HEK293 (cell line): ENCODE results near the gene NFATC1.

ENCODE experiments used
- CTCF ChIA-PET: fragments of 350-600 bp; formaldehyde crosslinking; extraction: SDS; loops from one replicate; lab custom pipeline; 2021; ENCODE audit warnings: antibody characterized with exemption; lab: Yijun Ruan, JAX
- POLR2A ChIA-PET: fragments of 300-600 bp; formaldehyde crosslinking; extraction: SDS; loops from one replicate; lab custom pipeline; 2020; ENCODE audit warnings: antibody characterized with exemption, inconsistent platforms; lab: Yijun Ruan, JAX
- H3K27ac ChIP-seq: fragments of 200-500 bp; sonication (Bioruptor generic); 2 replicates; pipeline ENCODE4 v1.5.1; 2014; ENCODE audit warnings: low read depth, low read length, control low read depth, inconsistent platforms; ENCODE audit errors: extremely low read depth
- H3K36me3 ChIP-seq, 2 experiments: fragments of 200-500 bp in 1 of 2; sonication (Bioruptor generic) in 1 of 2; 1 replicate in 1 of 2; 2 replicates in 1 of 2; pipeline ENCODE4 v1.5.1; 2014 to 2017; ENCODE audit warnings: inconsistent platforms in 2 of 2, low read length in 2 of 2; ENCODE audit not compliant: control insufficient read depth in 2 of 2, insufficient read depth in 1 of 2
- H3K4me1 ChIP-seq: fragments of 200-500 bp; sonication (Bioruptor generic); 2 replicates; pipeline ENCODE4 v1.5.1; 2014; ENCODE audit warnings: mild to moderate bottlenecking, low read length, inconsistent platforms; ENCODE audit not compliant: control insufficient read depth, insufficient read depth
- H3K4me3 ChIP-seq: 2 replicates; pipeline ENCODE4 v1.5.1; 2011; ENCODE audit warnings: low read depth, mild to moderate bottlenecking, control low read depth, low read length, moderate library complexity
- H3K9me3 ChIP-seq: fragments of 200-500 bp; sonication (Bioruptor generic); 2 replicates; pipeline ENCODE4 v1.5.1; 2014; ENCODE audit warnings: low read depth, low read length, inconsistent platforms; ENCODE audit not compliant: control insufficient read depth, insufficient read depth
- CTCF ChIP-seq: fragments of 450-650 bp; formaldehyde crosslinking; IDR thresholded peaks from 2 replicates; pipeline ENCODE4 v1.5.1; 2016; ENCODE audit warnings: missing biosample characterization, missing genetic modification characterization
- FEZF1 ChIP-seq: fragments of 450-650 bp; formaldehyde crosslinking; IDR thresholded peaks from 2 replicates; pipeline ENCODE4 v1.5.1; 2016; ENCODE audit warnings: missing biosample characterization, missing genetic modification characterization
- HOXA7 ChIP-seq: sonication (generic); formaldehyde crosslinking; IDR thresholded peaks from 2 replicates; pipeline ENCODE4 v1.8.1; 2022; ENCODE audit warnings: missing genetic modification reagents, borderline replicate concordance
- IKZF3 ChIP-seq: fragments of 450-650 bp; IDR thresholded peaks from 2 replicates; pipeline ENCODE4 v1.5.0; 2018; ENCODE audit warnings: missing biosample characterization, mild to moderate bottlenecking, missing genetic modification characterization, moderate library complexity
- MEIS1 ChIP-seq: sonication (generic); formaldehyde crosslinking; IDR thresholded peaks from 2 replicates; pipeline ENCODE4 v1.8.1; 2022; ENCODE audit warnings: missing genetic modification reagents, mild to moderate bottlenecking, borderline replicate concordance
- ZFP37 ChIP-seq: fragments of 450-650 bp; formaldehyde crosslinking; IDR thresholded peaks from 2 replicates; pipeline ENCODE4 v1.5.1; 2016; ENCODE audit warnings: missing biosample characterization, missing genetic modification characterization
- ZNF112 ChIP-seq: fragments of 450-650 bp; formaldehyde crosslinking; IDR thresholded peaks from 2 replicates; pipeline ENCODE4 v1.5.0; 2017; ENCODE audit warnings: missing biosample characterization, missing genetic modification characterization
- ZNF155 ChIP-seq: fragments of 450-650 bp; formaldehyde crosslinking; IDR thresholded peaks from 2 replicates; pipeline ENCODE4 v1.5.1; 2016; ENCODE audit warnings: missing biosample characterization, missing genetic modification characterization
- ZNF169 ChIP-seq: fragments of 450-650 bp; formaldehyde crosslinking; IDR thresholded peaks from 2 replicates; pipeline ENCODE4 v1.5.1; 2016; ENCODE audit warnings: missing biosample characterization, missing genetic modification characterization
- ZNF18 ChIP-seq: fragments of 450-650 bp; formaldehyde crosslinking; IDR thresholded peaks from 2 replicates; pipeline ENCODE4 v1.5.1; 2016; ENCODE audit warnings: missing biosample characterization, missing genetic modification characterization
- ZNF2 ChIP-seq: fragments of 450-650 bp; formaldehyde crosslinking; IDR thresholded peaks from 2 replicates; pipeline ENCODE4 v1.5.1; 2016; ENCODE audit warnings: missing biosample characterization, missing genetic modification characterization
- ZNF311 ChIP-seq: fragments of 450-650 bp; formaldehyde crosslinking; IDR thresholded peaks from 2 replicates; pipeline ENCODE4 v1.5.1; 2017; ENCODE audit warnings: missing biosample characterization, missing genetic modification characterization, borderline replicate concordance
- ZNF366 ChIP-seq: fragments of 450-650 bp; formaldehyde crosslinking; conservative IDR thresholded peaks from 2 replicates; pipeline ENCODE4 v1.5.1; 2016; ENCODE audit warnings: missing biosample characterization, missing genetic modification characterization
- ZNF394 ChIP-seq: fragments of 450-650 bp; formaldehyde crosslinking; IDR thresholded peaks from 2 replicates; pipeline ENCODE4 v1.5.1; 2016; ENCODE audit warnings: missing biosample characterization, missing genetic modification characterization, mild to moderate bottlenecking, moderate library complexity, borderline replicate concordance
- ZNF423 ChIP-seq: fragments of 450-650 bp; formaldehyde crosslinking; IDR thresholded peaks from 2 replicates; pipeline ENCODE4 v1.5.1; 2016; ENCODE audit warnings: missing biosample characterization, missing genetic modification characterization
- ZNF513 ChIP-seq: fragments of 450-650 bp; IDR thresholded peaks from 2 replicates; pipeline ENCODE4 v1.5.1; 2018; ENCODE audit warnings: missing biosample characterization, missing genetic modification characterization
- ZNF555 ChIP-seq: fragments of 450-650 bp; formaldehyde crosslinking; conservative IDR thresholded peaks from 2 replicates; pipeline ENCODE4 v1.5.1; 2017; ENCODE audit warnings: missing biosample characterization, mild to moderate bottlenecking, missing genetic modification characterization, inconsistent platforms
- ZNF596 ChIP-seq: fragments of 450-650 bp; IDR thresholded peaks from 2 replicates; pipeline ENCODE4 v1.5.0; 2018; ENCODE audit warnings: missing biosample characterization, mild to moderate bottlenecking, missing genetic modification characterization, moderate library complexity
- ZNF626 ChIP-seq: fragments of 450-650 bp; sonication (Bioruptor Pico); formaldehyde crosslinking; IDR thresholded peaks from 2 replicates; pipeline ENCODE4 v1.5.1; 2018; ENCODE audit warnings: missing biosample characterization, missing genetic modification characterization, inconsistent platforms
- ZNF777 ChIP-seq: fragments of 450-650 bp; formaldehyde crosslinking; IDR thresholded peaks from 2 replicates; pipeline ENCODE4 v1.5.1; 2017; ENCODE audit warnings: missing biosample characterization, missing genetic modification characterization, borderline replicate concordance
- ZNF785 ChIP-seq: fragments of 450-650 bp; formaldehyde crosslinking; IDR thresholded peaks from 2 replicates; pipeline ENCODE4 v1.5.1; 2016; ENCODE audit warnings: missing biosample characterization, missing genetic modification characterization
- ZNF791 ChIP-seq: fragments of 450-650 bp; formaldehyde crosslinking; IDR thresholded peaks from 2 replicates; pipeline ENCODE4 v1.5.1; 2016; ENCODE audit warnings: missing biosample characterization, missing genetic modification characterization
- ZNF837 ChIP-seq: fragments of 450-650 bp; formaldehyde crosslinking; IDR thresholded peaks from 2 replicates; pipeline ENCODE4 v1.5.1; 2016; ENCODE audit warnings: missing biosample characterization, missing genetic modification characterization

NFATC1 gene

DNA sequence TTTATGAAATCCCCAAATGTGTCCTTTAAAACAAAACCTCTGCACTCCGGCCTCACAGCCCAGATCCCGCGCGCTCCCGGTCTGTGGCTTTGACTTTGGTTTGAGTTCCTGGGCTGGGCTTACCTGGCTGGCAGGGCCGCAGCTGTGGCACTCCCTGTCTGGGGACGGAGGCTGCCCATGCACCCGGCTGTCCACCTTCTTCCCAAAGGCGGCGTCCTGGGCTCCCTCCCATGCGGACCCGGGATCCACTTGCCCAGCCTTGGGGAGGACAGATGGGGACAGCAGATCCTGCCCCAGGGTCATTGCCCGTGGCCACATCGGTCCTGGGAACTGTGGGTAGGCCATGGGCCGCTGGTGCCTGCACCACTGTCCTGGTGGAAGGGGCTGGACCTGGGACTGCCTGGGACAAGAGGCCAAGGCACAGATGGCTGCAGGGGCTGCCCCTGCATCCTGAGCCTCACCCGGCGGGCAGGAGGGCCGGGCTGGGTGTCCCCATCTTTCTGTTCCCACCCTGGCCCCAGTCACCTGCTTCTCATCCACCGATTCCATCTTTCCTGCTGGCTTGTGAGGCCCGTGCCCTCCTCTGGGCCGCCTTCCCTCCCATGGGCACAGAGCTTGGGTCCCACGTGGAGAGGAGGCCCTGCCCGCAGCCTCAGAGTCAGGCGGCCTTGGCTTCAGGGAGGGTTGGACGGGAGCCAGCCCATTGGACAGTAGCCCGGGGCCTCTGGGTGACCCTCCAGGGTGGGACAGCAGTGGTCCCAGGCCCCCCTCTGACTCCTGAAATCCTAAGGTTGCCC lies 27.7 kb downstream of the NFATC1 start:
- POLR2A ChIA-PET, result no interaction called here
- no peaks in the 10 kb centered on the region for H3K9me3 ChIP-seq
- CTCF ChIA-PET, result no interaction called here
- H3K4me1 ChIP-seq, result no peaks in the 10 kb centered on the region
- no peak overlapping the region for H3K27ac ChIP-seq
- no peak overlapping the region for H3K4me3 ChIP-seq
- no peak for TF ChIP-seq ZNF169 (tag by site-specific recombination)
- no peak for TF ChIP-seq ZFP37 (tag by site-specific recombination)
- TF ChIP-seq IKZF3, result no peak
- TF ChIP-seq ZNF423 (tag by site-specific recombination), result no peak
- TF ChIP-seq ZNF777 (tag by site-specific recombination), result no peak
- TF ChIP-seq HOXA7 (CRISPR knock-in tag), result no peak
- TF ChIP-seq, all 188 proteins: peak for 0
- peaks cover 4 to 22% of the 10 kb centered on the region in 2 experiments; a peak in 2 of 3 replicates for H3K36me3 ChIP-seq

- no peaks in the 10 kb centered on the region for H3K4me1 ChIP-seq
- TF ChIP-seq ZNF513 (tag by site-specific recombination) (no peak), ZNF785 (tag by site-specific recombination) (no peak), ZNF596 (peak; percentile 10; the same call in 1 of the 2 replicates), MEIS1 (CRISPR knock-in tag) (no peak), ZNF112 (no peak)
- H3K27ac ChIP-seq, result no peak overlapping the region
- no peaks in the 10 kb centered on the region for H3K9me3 ChIP-seq
- peaks cover 4 to 22% of the 10 kb centered on the region in 2 experiments; a peak in 2 of 3 replicates for H3K36me3 ChIP-seq
- CTCF ChIA-PET, result no interaction called here
- no peak overlapping the region for H3K4me3 ChIP-seq
- POLR2A ChIA-PET, result no interaction called here
Observed at GRCh38 chr18:79424008-79424565, 28.4 kb downstream of the NFATC1 start.

- ChIA-PET CTCF (no interaction called here), POLR2A (no interaction called here)
- Histone ChIP-seq H3K4me1 (no peaks in the 10 kb centered on the region), H3K27ac (no peak overlapping the region), H3K36me3 (peaks cover 4 to 20% of the 10 kb centered on the region in 2 experiments; a peak in 2 of 3 replicates), H3K4me3 (no peak overlapping the region), H3K9me3 (no peaks in the 10 kb centered on the region)
- TF ChIP-seq ZNF596 (peak; percentile 94), ZNF555 (no peak), ZNF311 (no peak), ZNF155 (tag by site-specific recombination) (no peak), ZNF366 (tag by site-specific recombination) (peak; percentile 32; the same call in 1 of the 2 replicates)
Observed at GRCh38 chr18:79424880-79425568, 29.3 kb downstream of the NFATC1 start.

GRCh38 chr18:79425569-79425886 lies 29.8 kb downstream of the NFATC1 start:
- no peak overlapping the region for H3K4me3 ChIP-seq
- H3K4me1 ChIP-seq, result no peaks in the 10 kb centered on the region
- ChIA-PET POLR2A (no interaction called here), CTCF (interaction anchor here (0.7 kb wide), 1 partner anchor 361 kb away, joined by 3 read pairs; no protein-coding TSS in a partner anchor)
- H3K27ac ChIP-seq, result no peak overlapping the region
- H3K36me3 ChIP-seq, result peaks cover 4 to 15% of the 10 kb centered on the region in 2 experiments; a peak in 2 of 3 replicates
- H3K9me3 ChIP-seq, result no peaks in the 10 kb centered on the region
- TF ChIP-seq ZNF2 (no peak), CTCF (no peak), ZNF394 (tag by site-specific recombination) (no peak), FEZF1 (tag by site-specific recombination) (no peak), ZNF626 (tag by site-specific recombination) (no peak), MEIS1 (CRISPR knock-in tag) (no peak), ZNF18 (no peak), ZNF837 (no peak), ZNF791 (tag by site-specific recombination) (no peak)
